SK-N-SH (cell line): Measurements from ENCODE around the gene SPG11.

Experiments
- CTCF ChIP-seq: fragments of 200-600 bp; sonication (generic); IDR thresholded peaks from 2 replicates; pipeline ENCODE4 v1.6.1; 2017; ENCODE audit warnings: antibody characterized with exemption, mild to moderate bottlenecking, moderate library complexity
- EP300 ChIP-seq, 2 experiments: IDR thresholded peaks; 2 replicates each; pipeline versions ENCODE4 v1.4.0 to v1.6.1; 2012; ENCODE audit warnings: borderline replicate concordance in 1 of 2, low read depth in 1 of 2, low read length in 1 of 2
- EZH2phosphoT487 ChIP-seq: fragments of 200-600 bp; sonication (generic); IDR thresholded peaks from 2 replicates; pipeline ENCODE4 v1.6.1; 2017; ENCODE audit warnings: low read depth, mixed run types, mild to moderate bottlenecking, antibody characterized with exemption, moderate library complexity, borderline replicate concordance
- NFIC ChIP-seq: IDR thresholded peaks from 2 replicates; pipeline ENCODE4 v1.4.0; 2012; ENCODE audit warnings: borderline replicate concordance
- NRF1 ChIP-seq: IDR thresholded peaks from 2 replicates; pipeline ENCODE4 v1.6.1; 2012; ENCODE audit warnings: low read depth, mild to moderate bottlenecking, low read length
- POLR2AphosphoS5 ChIP-seq: IDR thresholded peaks from 2 replicates; pipeline ENCODE4 v1.6.1; 2012; ENCODE audit warnings: low read depth, low read length
- RAD21 ChIP-seq: IDR thresholded peaks from 2 replicates; pipeline ENCODE4 v1.6.1; 2012; ENCODE audit warnings: mild to moderate bottlenecking, low read length
- RCOR1 ChIP-seq: fragments of 150-350 bp; IDR thresholded peaks from 2 replicates; pipeline ENCODE4 v1.6.1; 2017; ENCODE audit warnings: antibody characterized with exemption, low read length
- REST ChIP-seq: IDR thresholded peaks from 2 replicates; pipeline ENCODE4 v1.6.1; 2012; ENCODE audit warnings: mild to moderate bottlenecking, low read depth, low read length, moderate library complexity
- TCF12 ChIP-seq: IDR thresholded peaks from 2 replicates; pipeline ENCODE4 v1.4.0; 2012

- no peak for TF ChIP-seq RCOR1
- TF ChIP-seq TCF12 = no peak
- no peak for TF ChIP-seq NRF1
- TF ChIP-seq CTCF = no peak
- no peak for TF ChIP-seq EP300 (IDR thresholded peaks at IDR 0.05; ENCODE audit: borderline replicate concordance in 1 of 2, low read depth in 1 of 2, low read length in 1 of 2)
- TF ChIP-seq NFIC = no peak
- no peak for TF ChIP-seq EZH2phosphoT487
- no peak for TF ChIP-seq RAD21
- no peak for TF ChIP-seq REST
- TF ChIP-seq POLR2AphosphoS5 = no peak
Measured at GRCh38 chr15:44706946-44707636, 43.6 kb upstream of the SPG11 start.
